ENCODE measurements around the gene HMGCS2. TPM values are rescaled to one million over a fixed set of nuclear protein-coding genes. Genes with fewer than 3 reads are reported as not detected.
"Not testable (repeated sequence)": the region's sequence is repeated elsewhere in the genome, so short reads cannot be mapped to it uniquely, and the experiment has no call there.

HMGCS2 gene
- total RNA-seq, 1 experiment from 2014 or later, result 10.2 TPM

DNA sequence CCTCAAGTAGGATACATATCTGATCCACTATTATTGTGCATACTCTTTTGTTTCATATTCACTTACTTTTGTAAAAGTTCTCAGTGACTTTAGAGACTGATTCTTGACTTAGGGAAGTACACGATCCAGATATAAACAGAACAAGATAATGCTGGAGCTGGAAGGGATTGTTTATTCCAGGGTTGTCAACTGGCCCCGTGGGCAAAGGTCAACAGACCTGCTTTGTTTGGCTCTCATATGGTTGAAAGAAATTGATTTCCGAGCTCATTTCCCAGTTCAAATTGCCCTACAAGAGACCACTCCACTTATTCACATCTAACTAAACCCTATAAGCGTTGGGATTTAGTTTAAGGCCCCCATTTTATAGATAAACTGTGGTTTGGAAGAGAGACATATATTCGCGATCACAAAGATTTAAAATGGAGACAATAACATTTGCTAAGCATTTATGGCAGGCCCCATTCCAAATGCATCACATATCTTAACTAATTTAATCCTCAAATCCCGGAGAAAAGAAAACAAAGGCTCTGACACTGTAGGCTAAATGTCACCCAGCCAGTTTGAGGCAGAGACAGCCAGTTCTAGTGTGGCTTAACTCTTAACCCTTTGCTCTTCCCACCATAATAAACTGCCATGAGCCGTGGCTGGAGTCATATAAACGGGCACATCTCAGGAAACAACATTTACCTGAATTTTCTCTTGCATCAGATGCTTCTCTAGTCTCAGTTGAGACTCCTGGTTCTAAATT, 21.9 kb upstream of the HMGCS2 start:
- intact Hi-C loops (cut with micrococcal nuclease; ENCODE audit: unreplicated experiment), result loop anchor here (1.0 to 2.0 kb wide), 2 partner anchors 16 to 24 kb away; no protein-coding TSS in a partner anchor
- TF ChIP-seq, protein P1, sequence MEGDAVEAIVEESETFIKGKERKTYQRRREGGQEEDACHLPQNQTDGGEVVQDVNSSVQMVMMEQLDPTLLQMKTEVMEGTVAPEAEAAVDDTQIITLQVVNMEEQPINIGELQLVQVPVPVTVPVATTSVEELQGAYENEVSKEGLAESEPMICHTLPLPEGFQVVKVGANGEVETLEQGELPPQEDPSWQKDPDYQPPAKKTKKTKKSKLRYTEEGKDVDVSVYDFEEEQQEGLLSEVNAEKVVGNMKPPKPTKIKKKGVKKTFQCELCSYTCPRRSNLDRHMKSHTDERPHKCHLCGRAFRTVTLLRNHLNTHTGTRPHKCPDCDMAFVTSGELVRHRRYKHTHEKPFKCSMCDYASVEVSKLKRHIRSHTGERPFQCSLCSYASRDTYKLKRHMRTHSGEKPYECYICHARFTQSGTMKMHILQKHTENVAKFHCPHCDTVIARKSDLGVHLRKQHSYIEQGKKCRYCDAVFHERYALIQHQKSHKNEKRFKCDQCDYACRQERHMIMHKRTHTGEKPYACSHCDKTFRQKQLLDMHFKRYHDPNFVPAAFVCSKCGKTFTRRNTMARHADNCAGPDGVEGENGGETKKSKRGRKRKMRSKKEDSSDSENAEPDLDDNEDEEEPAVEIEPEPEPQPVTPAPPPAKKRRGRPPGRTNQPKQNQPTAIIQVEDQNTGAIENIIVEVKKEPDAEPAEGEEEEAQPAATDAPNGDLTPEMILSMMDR (IDR thresholded peaks at IDR 0.05; ENCODE audit: insufficient read depth in 1 of 2, low read depth in 1 of 2, low read length in 1 of 2, severe bottlenecking in 1 of 2, unreplicated experiment in 1 of 2), result no peak
- no peak for DNase-seq
- ChIA-PET POLR2A (interaction anchor here (1.0 kb wide), 1 partner anchor 14 kb away, joined by 3 read pairs; no protein-coding TSS in a partner anchor), CTCF (interaction anchor here (1.5 kb wide), 1 partner anchor 18 kb away, joined by 3 read pairs; no protein-coding TSS in a partner anchor)
- no TSS peak for BruUV-seq (replicated peaks)
- no peaks in the 10 kb centered on the region; the same call in 1 of the 2 replicates for H3K36me3 ChIP-seq (ENCODE audit: control insufficient read depth, insufficient read depth, low read length)
- H3K4me3 Mint-ChIP-seq (ENCODE audit: unreplicated experiment), result peak overlapping the region; percentile 61
- peaks cover 30% of the 10 kb centered on the region for H3K4me1 ChIP-seq
- no peaks in the 10 kb centered on the region for H3K27me3 ChIP-seq (replicated peaks; ENCODE audit: control insufficient read depth, insufficient read depth, low read length)
- peaks cover 31% of the 10 kb centered on the region for H3K4me1 Mint-ChIP-seq (ENCODE audit: low read depth, unreplicated experiment)
- no peaks in the 10 kb centered on the region for H3K9me3 Mint-ChIP-seq (ENCODE audit: unreplicated experiment)
- no peak overlapping the region for H3K4me3 ChIP-seq (ENCODE audit: low read depth, low read length)
- no peaks in the 10 kb centered on the region for H3K9me3 ChIP-seq
- H3K27ac Mint-ChIP-seq (ENCODE audit: unreplicated experiment), result peak overlapping the region; percentile 92
- H3K27me3 Mint-ChIP-seq (ENCODE audit: insufficient read depth, unreplicated experiment), result no peaks in the 10 kb centered on the region
- H3K36me3 Mint-ChIP-seq (ENCODE audit: insufficient read depth, unreplicated experiment), result no peaks in the 10 kb centered on the region

DNA sequence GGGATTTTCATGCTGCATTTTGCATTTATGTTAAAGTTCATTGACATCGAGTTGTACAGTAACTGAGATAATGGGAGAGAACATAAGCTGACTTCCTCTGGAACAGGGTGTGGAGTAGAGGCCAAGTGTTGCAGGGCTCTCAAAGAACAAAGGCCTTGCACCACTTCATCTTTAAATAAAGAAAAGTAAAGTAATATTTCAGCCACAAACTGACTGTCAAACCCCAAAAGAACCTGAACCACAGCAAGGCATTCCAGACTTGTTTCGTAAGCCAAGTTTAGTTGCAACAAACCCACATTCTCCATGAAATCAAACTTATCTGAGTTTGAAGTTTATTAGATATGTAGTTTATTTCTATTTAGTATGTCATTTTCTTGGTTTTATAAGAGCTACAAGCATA, 19.1 kb upstream of the HMGCS2 start:
- ChIA-PET CTCF (no interaction called here), POLR2A (no interaction called here)
- H3K27me3 Mint-ChIP-seq (ENCODE audit: insufficient read depth, unreplicated experiment), result no peaks in the 10 kb centered on the region
- DNase-seq, result no peak
- no peaks in the 10 kb centered on the region for H3K9me3 Mint-ChIP-seq (ENCODE audit: unreplicated experiment)
- Histone ChIP-seq H3K27me3 (replicated peaks; ENCODE audit: control insufficient read depth, insufficient read depth, low read length) (no peaks in the 10 kb centered on the region), H3K4me3 (ENCODE audit: low read depth, low read length) (no peak overlapping the region), H3K36me3 (ENCODE audit: control insufficient read depth, insufficient read depth, low read length) (no peaks in the 10 kb centered on the region), H3K4me1 (peaks cover 49% of the 10 kb centered on the region), H3K9me3 (no peaks in the 10 kb centered on the region)
- intact Hi-C loops (cut with micrococcal nuclease; ENCODE audit: unreplicated experiment), result no loop called here
- no peak overlapping the region for H3K27ac Mint-ChIP-seq (ENCODE audit: unreplicated experiment)
- H3K36me3 Mint-ChIP-seq (ENCODE audit: insufficient read depth, unreplicated experiment), result no peaks in the 10 kb centered on the region
- TF ChIP-seq, protein P1 (IDR thresholded peaks at IDR 0.05; ENCODE audit: insufficient read depth in 1 of 2, low read depth in 1 of 2, low read length in 1 of 2, severe bottlenecking in 1 of 2, unreplicated experiment in 1 of 2), result no peak
- no peak overlapping the region for H3K4me3 Mint-ChIP-seq (ENCODE audit: unreplicated experiment)
- H3K4me1 Mint-ChIP-seq (ENCODE audit: low read depth, unreplicated experiment), result peaks cover 47% of the 10 kb centered on the region
- BruUV-seq (replicated peaks), result no TSS peak

DNA sequence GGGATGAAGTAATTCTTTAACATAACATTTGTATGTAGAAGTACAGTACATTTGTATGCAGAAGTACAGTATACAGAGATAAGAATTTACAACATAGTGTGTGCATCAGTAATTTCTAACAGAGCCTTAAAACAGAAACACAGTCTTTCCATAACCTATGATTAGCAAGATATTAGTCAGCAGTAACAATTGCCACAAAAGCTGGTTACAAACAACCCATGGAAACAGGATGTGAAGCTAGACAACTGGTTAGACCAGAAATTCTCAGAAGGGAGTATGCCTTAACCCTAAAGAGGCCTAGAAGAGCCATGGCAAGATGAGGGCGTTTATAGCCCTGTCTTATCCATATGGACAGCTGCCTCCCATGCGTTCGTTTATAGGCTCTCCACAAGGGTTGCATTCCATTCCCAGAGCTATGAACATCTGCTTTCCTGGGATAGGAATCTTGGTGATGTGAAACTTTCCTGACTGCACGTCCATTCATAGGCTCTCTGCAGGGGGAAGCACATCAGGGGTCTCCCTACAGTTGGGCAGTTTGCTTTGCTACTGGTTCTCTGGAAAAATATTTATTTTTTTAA, 17.9 kb upstream of the HMGCS2 start:
- H3K9me3 ChIP-seq; BruUV-seq (replicated peaks); POLR2A ChIA-PET; DNase-seq; H3K36me3 Mint-ChIP-seq (ENCODE audit: insufficient read depth, unreplicated experiment); H3K4me3 Mint-ChIP-seq (ENCODE audit: unreplicated experiment); H3K4me3 ChIP-seq (ENCODE audit: low read depth, low read length); H3K27me3 ChIP-seq (replicated peaks; ENCODE audit: control insufficient read depth, insufficient read depth, low read length); CTCF ChIA-PET; H3K27ac Mint-ChIP-seq (ENCODE audit: unreplicated experiment); H3K27me3 Mint-ChIP-seq (ENCODE audit: insufficient read depth, unreplicated experiment); H3K36me3 ChIP-seq (ENCODE audit: control insufficient read depth, insufficient read depth, low read length); intact Hi-C loops (cut with micrococcal nuclease; ENCODE audit: unreplicated experiment); H3K9me3 Mint-ChIP-seq (ENCODE audit: unreplicated experiment): not testable (repeated sequence)
- peaks cover 48% of the 10 kb centered on the region for H3K4me1 Mint-ChIP-seq (ENCODE audit: low read depth, unreplicated experiment)
- peaks cover 49% of the 10 kb centered on the region for H3K4me1 ChIP-seq

GRCh38 chr1:119786046-119786445, 17.3 kb upstream of the HMGCS2 start:
- H3K4me3 Mint-ChIP-seq (ENCODE audit: unreplicated experiment); POLR2A ChIA-PET; H3K4me3 ChIP-seq (ENCODE audit: low read depth, low read length); DNase-seq; CTCF ChIA-PET; H3K9me3 Mint-ChIP-seq (ENCODE audit: unreplicated experiment); H3K27ac Mint-ChIP-seq (ENCODE audit: unreplicated experiment); intact Hi-C loops (cut with micrococcal nuclease; ENCODE audit: unreplicated experiment); H3K27me3 Mint-ChIP-seq (ENCODE audit: insufficient read depth, unreplicated experiment); H3K27me3 ChIP-seq (replicated peaks; ENCODE audit: control insufficient read depth, insufficient read depth, low read length); BruUV-seq (replicated peaks); H3K36me3 Mint-ChIP-seq (ENCODE audit: insufficient read depth, unreplicated experiment); H3K36me3 ChIP-seq (ENCODE audit: control insufficient read depth, insufficient read depth, low read length); H3K9me3 ChIP-seq: not testable (repeated sequence)
- peaks cover 44% of the 10 kb centered on the region for H3K4me1 ChIP-seq
- H3K4me1 Mint-ChIP-seq (ENCODE audit: low read depth, unreplicated experiment), result peaks cover 43% of the 10 kb centered on the region

Data from Caco-2 (cell line).